K562 (cell line): ENCODE measurements around the gene DCST1. TPM values are rescaled to one million over a fixed set of nuclear protein-coding genes. Genes with fewer than 3 reads are reported as not detected.

ENCODE experiments used
- ARID1B ChIP-seq: fragments of 450-650 bp; IDR thresholded peaks from 2 replicates; pipeline ENCODE4 v1.6.1; 2016; ENCODE audit warnings: antibody characterized with exemption, mild to moderate bottlenecking, inconsistent platforms
- DNMT1 ChIP-seq: fragments of 450-650 bp; IDR thresholded peaks from 2 replicates; pipeline ENCODE4 v1.6.1; 2016; ENCODE audit warnings: antibody characterized with exemption, mild to moderate bottlenecking
- FOSL1 ChIP-seq: fragments of 200-800 bp; sonication (Bioruptor generic); conservative IDR thresholded peaks from 2 replicates; pipeline ENCODE4 v1.6.1; 2016; ENCODE audit warnings: missing genetic modification characterization, missing compliant biosample characterization
- IFI16 ChIP-seq: fragments of 250-450 bp; sonication (Bioruptor Pico); IDR thresholded peaks from 2 replicates; pipeline ENCODE4 v2.1.2; 2022; ENCODE audit warnings: mild to moderate bottlenecking, inconsistent platforms
- MAFF ChIP-seq: IDR thresholded peaks from 2 replicates; pipeline ENCODE4 v1.6.1; 2012; ENCODE audit warnings: low read length, improper control_type of control experiment
- MAZ ChIP-seq, 2 experiments: fragments of 450-650 bp in 1 of 2; sonication (generic) in 1 of 2; formaldehyde crosslinking; IDR thresholded peaks in 1 of 2; conservative IDR thresholded peaks in 1 of 2; 2 replicates each; pipeline versions ENCODE4 v1.4.0 to v1.5.0; 2020; ENCODE audit warnings: mild to moderate bottlenecking in 1 of 2, missing genetic modification reagents in 1 of 2
- NBN ChIP-seq: fragments of 450-650 bp; IDR thresholded peaks from 2 replicates; pipeline ENCODE4 v1.6.1; 2016; ENCODE audit warnings: low read depth, mild to moderate bottlenecking
- NCOA2 ChIP-seq, 2 experiments: fragments of 450-650 bp; IDR thresholded peaks; 2 replicates each; pipeline ENCODE4 v1.6.1; 2018; ENCODE audit warnings: mild to moderate bottlenecking in 2 of 2, moderate library complexity in 1 of 2; ENCODE audit not compliant: partially characterized antibody in 2 of 2
- NCOA6 ChIP-seq: fragments of 450-650 bp; IDR thresholded peaks from 2 replicates; pipeline ENCODE4 v1.6.1; 2017; ENCODE audit warnings: mild to moderate bottlenecking
- PKNOX1 ChIP-seq: fragments of 450-650 bp; IDR thresholded peaks from 2 replicates; pipeline ENCODE4 v1.6.1; 2016
- TBP ChIP-seq: optimal IDR thresholded peaks from 2 replicates; pipeline ENCODE3; 2011; ENCODE audit warnings: low read depth, low read length, improper control_type of control experiment
- XRCC5 ChIP-seq: fragments of 200-400 bp; formaldehyde crosslinking; IDR thresholded peaks from 2 replicates; pipeline ENCODE4 v1.6.1; 2017; ENCODE audit warnings: low read depth, mild to moderate bottlenecking, low read length
- ZKSCAN1 ChIP-seq: fragments of 150-350 bp; IDR thresholded peaks from 2 replicates; pipeline ENCODE4 v1.6.1; 2016; ENCODE audit warnings: low read depth, low read length
- ZNF318 ChIP-seq, 2 experiments: fragments of 450-650 bp; IDR thresholded peaks; 2 replicates each; pipeline ENCODE4 v1.6.1; 2016; ENCODE audit warnings: mild to moderate bottlenecking in 2 of 2, borderline replicate concordance in 1 of 2, low read depth in 1 of 2, moderate library complexity in 1 of 2
- polyA plus RNA-seq, 8 experiments: library from polyadenylated mRNA; depleted of rRNA in 4 of 8; stranded (reverse) in 5 of 8; unstranded in 3 of 8; fragments of >200 nt; fragmentation: Nextera tagmentation in 2 of 8; fragmentation: Illumina TruSeq in 1 of 8; extraction: Ambion mirVana in 2 of 8; extraction: Trizol in 1 of 8; gene quantifications; 2 replicates each; pipeline versions ENCODE4 v1.2.1 to v1.2.3, GENCODE V29; 2011 to 2014; ENCODE audit warnings: inconsistent platforms in 1 of 8, missing spikeins in 1 of 8
- total RNA-seq, 7 experiments: library from RNA; depleted of rRNA in 6 of 7; stranded (reverse); fragments of >200 nt in 6 of 7; fragmentation: Illumina TruSeq in 2 of 7; extraction: Trizol in 2 of 7; gene quantifications; 2 replicates each; pipeline versions ENCODE4 v1.2.1 to v1.2.3, GENCODE V29; 2011 to 2021; ENCODE audit warnings: low replicate concordance in 1 of 7
- TF ChIP-seq, protein P1 (sequence below): sonication (generic); formaldehyde crosslinking; IDR thresholded peaks from 2 replicates; pipeline ENCODE4 v1.8.1; 2023; ENCODE audit warnings: mild to moderate bottlenecking, missing genetic modification reagents

DCST1 gene
- total and polyA plus RNA-seq, 9 of the 15 experiments (the other 6 are each of a cell fraction or from before 2014, with no cell fraction given) = not detected

DNA sequence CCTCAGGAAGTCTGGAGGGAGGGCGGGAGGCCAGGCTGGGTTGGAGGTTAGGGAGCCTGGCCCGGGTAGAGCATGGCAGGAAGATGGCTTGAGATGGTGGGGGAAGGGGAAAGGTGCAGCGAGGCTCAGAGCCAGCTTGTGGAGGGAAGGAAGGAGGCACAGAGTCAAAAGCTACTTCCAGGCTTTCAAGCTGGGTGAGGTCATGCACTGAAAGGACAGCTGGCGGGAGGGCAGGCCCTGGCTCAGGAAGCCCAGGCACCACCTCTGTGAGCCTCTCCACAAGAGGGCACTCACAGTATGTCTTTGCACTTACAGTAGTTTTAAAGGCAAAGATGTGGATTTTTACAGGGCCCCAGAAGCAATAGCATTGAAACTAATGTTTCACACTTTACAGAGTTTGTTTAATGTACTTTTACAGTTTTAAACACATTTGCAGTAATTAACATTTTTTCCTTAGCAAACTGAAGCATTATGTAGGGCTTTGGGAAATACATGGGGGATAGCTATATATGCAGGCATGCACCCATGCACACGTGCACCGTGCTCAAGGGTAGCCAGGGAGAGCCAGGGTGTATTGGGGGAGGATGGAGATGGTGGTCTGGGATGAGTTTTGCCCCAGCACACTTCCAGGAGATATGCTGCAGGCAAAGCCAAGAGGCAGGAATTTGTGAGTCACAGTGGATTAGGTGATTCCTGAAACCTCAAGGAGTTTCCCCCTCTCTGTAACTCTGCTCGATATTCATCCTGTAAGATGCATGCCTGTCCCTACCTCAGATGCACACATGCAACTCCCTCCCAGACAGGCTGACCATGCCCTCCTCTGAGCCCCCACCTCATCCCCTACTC is 11.4 kb downstream of the DCST1 start (continued):
- TF ChIP-seq NCOA6 (no peak), MAZ (CRISPR knock-in tag; conservative IDR thresholded peaks at IDR 0.05 in 1 of 2, IDR thresholded peaks at IDR 0.05 in 1 of 2) (0 out of 4 replicates have a peak, but pooled peaks of 1 of the 2 experiments have one; percentile 33), IFI16 (no peak), ZKSCAN1 (no peak), FOSL1 (tag) (no peak), PKNOX1 (no peak), NBN (no peak), NCOA2 (IDR thresholded peaks at IDR 0.05; ENCODE audit: partially characterized antibody in 2 of 2) (no peak), MAFF (no peak), TBP (no peak), DNMT1 (no peak), ZNF318 (IDR thresholded peaks at IDR 0.05; ENCODE audit: borderline replicate concordance in 1 of 2, low read depth in 1 of 2) (no peak), XRCC5 (peak; percentile 78; the same call in 1 of the 2 replicates), ARID1B (no peak)
- TF ChIP-seq, protein P1, sequence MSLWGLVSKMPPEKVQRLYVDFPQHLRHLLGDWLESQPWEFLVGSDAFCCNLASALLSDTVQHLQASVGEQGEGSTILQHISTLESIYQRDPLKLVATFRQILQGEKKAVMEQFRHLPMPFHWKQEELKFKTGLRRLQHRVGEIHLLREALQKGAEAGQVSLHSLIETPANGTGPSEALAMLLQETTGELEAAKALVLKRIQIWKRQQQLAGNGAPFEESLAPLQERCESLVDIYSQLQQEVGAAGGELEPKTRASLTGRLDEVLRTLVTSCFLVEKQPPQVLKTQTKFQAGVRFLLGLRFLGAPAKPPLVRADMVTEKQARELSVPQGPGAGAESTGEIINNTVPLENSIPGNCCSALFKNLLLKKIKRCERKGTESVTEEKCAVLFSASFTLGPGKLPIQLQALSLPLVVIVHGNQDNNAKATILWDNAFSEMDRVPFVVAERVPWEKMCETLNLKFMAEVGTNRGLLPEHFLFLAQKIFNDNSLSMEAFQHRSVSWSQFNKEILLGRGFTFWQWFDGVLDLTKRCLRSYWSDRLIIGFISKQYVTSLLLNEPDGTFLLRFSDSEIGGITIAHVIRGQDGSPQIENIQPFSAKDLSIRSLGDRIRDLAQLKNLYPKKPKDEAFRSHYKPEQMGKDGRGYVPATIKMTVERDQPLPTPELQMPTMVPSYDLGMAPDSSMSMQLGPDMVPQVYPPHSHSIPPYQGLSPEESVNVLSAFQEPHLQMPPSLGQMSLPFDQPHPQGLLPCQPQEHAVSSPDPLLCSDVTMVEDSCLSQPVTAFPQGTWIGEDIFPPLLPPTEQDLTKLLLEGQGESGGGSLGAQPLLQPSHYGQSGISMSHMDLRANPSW = no peak
